Stimulated activated CD4-positive, alpha-beta T cell treated with anti-CD3 and anti-CD28 coated beads, Interleukin-15, amount 100 ng/mL, for 48 hours (primary cell): ENCODE data around the gene IER5L.

ENCODE experiments used
- DNase-seq, 2 donors: peaks; one replicate each; pipeline ENCODE4 v3.0.0-alpha.2; 2020; ENCODE audit warnings: low read depth in 2 of 2

IER5L gene

DNA sequence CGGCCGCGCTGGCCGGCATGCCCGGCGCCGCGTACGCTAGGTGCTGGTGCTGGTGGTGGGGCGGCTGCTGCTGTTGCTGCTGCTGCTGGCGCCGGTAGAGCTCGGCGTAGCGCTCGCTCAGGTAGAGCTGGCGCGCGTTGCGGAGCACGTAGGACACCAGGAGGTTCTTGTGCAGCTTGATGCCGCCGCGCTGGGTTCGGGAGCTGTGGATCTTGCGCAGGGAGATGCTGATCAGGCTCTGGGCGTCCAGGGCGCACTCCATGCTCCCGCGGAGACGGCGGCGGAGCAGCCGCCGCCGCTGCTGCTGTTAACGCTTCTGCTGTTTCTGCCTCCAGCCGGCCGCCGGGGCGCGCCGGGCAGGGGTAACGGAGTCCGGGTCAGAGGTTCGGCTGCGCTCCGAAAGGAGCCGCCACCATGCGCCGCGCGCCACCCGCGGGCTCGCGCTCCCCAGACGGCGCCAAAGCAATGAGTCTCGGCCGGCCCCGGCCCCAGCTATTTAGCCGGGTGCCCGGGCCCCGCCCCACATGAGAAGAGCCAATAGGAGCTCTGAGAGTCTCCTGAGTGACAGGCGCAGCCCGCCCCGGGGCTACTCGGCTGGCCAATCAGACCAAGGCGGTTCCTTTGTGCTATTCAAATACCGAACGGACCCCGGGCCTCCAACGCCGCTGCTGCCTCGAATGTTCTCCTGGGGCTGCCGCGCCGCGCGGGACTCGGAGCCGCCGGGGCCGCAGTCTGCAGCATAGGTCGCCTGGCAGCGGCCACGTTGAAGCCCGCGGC, at the start of gene IER5L:
Gene IER5L (minus strand): TSS at position 471 of the 777 bp plus-strand sequence. CDS start 209 bp downstream, at position 262.
- DNase-seq = peak; percentile 88 to 93

GRCh38 chr9:129227843-129228189, 49.8 kb upstream of the IER5L start:
- no peak for DNase-seq

- no peak for DNase-seq
These were observed 47.8 kb upstream of the IER5L start for GRCh38 chr9:129225815-129226214.

- DNase-seq = no peak
These were observed 47.4 kb upstream of the IER5L start for GRCh38 chr9:129225490-129225778.

DNA sequence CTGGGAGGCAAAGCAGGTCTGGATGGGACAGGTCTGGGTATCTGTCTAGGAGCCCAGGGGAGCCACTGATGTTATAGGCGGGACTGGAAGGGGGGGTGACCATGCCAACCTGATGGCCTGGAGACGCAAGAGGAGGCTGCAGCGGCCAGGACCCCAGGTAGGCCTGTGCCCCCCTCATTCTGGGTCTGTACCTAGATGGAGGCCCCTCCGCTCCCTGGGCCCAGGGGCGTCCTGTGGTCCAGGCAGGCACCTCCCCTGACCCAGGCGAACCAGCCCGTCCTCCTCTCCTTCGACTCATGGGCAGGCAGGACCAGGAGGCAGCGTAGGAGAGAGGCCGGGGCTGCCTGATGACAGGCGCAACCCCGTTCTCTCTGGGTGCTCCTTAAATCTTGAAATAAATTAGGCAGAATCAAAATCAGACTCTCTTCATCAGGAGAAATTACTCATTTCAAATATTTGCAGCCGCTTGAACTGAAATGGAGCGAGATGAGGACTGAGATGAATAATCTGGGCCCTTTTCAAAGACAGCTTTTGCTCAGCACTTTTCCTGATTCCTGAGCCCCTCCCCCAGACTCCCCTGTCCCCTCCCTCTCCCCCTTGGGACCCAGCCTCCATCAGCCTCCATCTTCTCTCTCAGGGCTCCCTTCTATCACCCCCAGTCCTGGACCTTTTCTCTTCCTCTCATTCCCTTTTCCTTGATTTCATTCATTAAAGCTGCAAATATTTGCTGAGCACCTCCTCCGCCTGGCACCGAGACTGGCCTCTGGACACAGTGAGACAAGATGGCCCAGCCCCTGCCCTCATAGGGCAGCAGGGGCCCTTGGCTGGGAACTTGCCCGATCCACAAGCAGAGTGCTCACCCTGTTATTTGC, 46.8 kb upstream of the IER5L start:
- no peak for DNase-seq

DNA sequence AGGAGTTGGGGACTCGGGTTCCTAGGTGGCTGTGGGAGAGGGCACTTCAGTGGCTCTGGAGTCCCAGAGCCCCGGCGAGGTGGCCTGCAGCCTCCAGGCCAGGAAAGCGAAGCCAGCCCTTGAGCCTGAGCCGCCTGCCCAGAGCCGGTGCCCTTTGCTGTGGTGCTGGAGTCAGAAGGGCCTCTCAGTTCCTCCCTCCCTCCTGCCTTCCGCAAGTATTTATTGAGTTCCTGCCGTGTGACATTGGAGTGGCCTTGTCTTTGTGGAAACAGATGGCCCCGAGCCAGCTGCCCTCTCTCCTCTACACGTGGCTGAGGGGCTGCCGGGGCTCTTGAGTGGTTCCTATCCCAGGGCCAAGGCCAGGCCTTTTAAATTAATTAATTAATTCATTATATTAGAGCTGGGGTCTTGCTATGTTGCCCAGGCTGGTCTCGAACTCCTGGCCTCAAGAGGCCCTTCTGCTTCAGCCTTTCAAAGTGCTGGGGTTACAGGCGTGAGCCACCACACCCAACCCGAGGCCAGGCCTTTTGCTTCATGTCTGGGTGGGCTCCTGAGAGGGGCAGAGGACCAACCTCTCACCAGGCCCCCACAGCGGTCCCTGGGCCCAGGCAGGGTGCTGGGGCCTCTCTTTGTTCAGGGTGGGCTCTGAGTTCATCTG, 45.6 kb upstream of the IER5L start:
- no peak for DNase-seq

- DNase-seq = no peak
These were observed 44.8 kb upstream of the IER5L start for GRCh38 chr9:129222819-129223218.

DNA sequence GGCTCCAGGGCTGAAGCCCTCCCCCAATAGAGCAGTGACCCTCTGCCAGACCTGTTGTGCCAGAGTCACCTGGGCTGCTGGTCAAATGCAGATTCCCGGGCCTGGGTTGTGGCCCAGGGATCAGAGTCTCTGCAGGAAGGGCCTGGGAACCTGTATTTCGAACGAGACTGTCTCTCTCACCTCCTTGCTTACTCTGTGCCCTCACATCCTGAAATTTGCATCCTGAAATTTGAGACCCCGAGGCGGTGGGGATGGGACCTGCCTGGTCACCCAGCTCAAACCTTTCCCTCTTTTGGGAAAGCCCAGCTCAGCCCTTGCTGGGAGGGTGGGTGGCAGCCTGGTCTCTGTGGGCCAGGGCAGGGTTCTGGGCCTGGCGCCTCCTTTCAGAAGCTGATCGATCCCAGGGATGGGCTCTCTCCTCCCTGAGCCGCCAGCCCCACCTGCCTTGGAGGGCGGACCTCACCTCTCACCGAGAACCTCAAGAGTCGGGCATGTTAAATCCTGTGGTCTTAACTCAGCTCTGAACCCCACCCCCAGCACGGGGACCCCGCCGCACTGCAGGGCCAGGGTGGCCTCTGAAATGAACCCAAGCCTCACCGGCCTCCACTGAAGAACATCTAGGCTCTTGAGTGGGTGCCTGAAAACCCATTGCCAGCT, 44.0 kb upstream of the IER5L start:
- no peak for DNase-seq

GRCh38 chr9:129221233-129221632, 43.2 kb upstream of the IER5L start:
- DNase-seq = no peak

DNA sequence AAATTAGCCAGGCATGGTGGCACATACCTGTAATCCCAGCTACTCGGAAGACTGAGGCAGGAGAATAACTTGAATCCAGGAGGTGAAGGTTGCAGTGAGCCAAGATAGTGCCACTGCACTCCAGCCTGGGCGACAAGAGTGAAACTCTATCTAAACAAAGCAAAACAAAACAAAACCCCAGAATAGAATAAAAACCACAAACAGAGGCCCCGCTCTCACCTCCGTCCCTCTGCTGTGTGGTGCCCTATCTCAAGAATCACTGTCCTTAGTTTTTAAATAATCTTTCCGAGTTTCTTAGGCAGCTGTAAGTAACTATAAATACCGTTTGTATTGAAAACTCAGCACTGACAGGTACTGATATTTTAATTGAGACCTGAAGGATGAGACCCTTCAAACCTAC, 42.7 kb upstream of the IER5L start:
- no peak for DNase-seq

GRCh38 chr9:129218918-129219317, 40.9 kb upstream of the IER5L start:
- no peak for DNase-seq

- no peak for DNase-seq
These were observed 40.2 kb upstream of the IER5L start for GRCh38 chr9:129218272-129218625.

GRCh38 chr9:129213551-129213950, 35.5 kb upstream of the IER5L start:
- no peak for DNase-seq

- no peak for DNase-seq
These were observed 33.6 kb upstream of the IER5L start for GRCh38 chr9:129211686-129212085.

- DNase-seq = no peak
These were observed 32.1 kb upstream of the IER5L start for GRCh38 chr9:129210125-129210524.

GRCh38 chr9:129209580-129209979, 31.5 kb upstream of the IER5L start:
- no peak for DNase-seq

- DNase-seq = no peak
These were observed 31.0 kb upstream of the IER5L start for GRCh38 chr9:129209109-129209508.

DNA sequence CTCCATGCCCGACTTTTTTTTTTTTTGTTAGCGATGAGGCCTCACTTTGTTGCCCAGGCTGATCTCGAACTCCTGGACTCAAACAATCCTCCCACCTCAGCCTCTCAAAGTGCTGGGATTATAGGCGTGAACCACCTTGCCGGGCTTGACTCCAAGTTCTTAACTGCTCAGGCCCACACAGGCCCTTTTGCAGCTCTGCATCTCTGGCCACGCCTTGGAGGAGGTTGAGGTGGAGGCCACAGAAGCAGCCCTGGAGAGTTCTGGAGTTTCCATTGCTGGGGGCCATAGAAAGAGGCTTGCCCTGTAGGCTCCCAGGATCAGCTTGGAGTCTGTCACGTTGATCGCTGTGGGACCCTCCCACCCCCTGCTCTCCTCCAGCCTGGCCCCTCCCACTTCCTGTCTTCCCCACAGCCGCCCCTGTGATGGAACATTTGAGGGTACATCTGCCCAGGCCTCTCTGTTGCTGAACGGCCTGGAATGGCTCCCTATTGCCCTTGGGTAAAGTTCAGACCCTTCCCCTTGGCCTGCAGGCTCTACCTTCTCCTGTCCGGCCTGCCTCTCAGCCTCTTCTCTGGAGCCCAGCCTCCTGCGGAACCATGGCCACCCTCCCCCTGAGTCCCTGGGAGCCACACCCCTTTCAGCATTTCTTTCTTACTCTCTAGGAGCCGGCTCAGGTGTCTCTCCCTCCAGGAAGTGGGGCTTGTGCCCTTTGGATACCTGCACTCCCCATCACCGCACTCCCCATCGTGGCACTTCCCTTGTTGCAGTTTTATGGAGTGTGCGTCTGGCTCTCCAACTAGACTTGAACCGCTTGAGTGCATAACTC, 30.4 kb upstream of the IER5L start:
- peak; percentile 23 to 55 for DNase-seq

- no peak for DNase-seq
These were observed 28.8 kb upstream of the IER5L start for GRCh38 chr9:129206905-129207304.

GRCh38 chr9:129206401-129206800, 28.3 kb upstream of the IER5L start:
- DNase-seq = no peak

GRCh38 chr9:129204840-129205239, 26.8 kb upstream of the IER5L start:
- DNase-seq = no peak

- no peak for DNase-seq
These were observed 25.5 kb upstream of the IER5L start for GRCh38 chr9:129203556-129203909.
